ENCODE measurements around the gene PLCL2. TPM values are rescaled to one million over a fixed set of nuclear protein-coding genes. Genes with fewer than 3 reads are reported as not detected.

Gene PLCL2
- total and polyA plus RNA-seq, 2 experiments from 2014 or later = 1.6 to 9.7 TPM

- TF ChIP-seq ETS1 (IDR thresholded peaks at IDR 0.05) = no peak
- peak overlapping the region; percentile 30 for H3K4me2 ChIP-seq
- DNase-seq (ENCODE audit: low spot score) = peak; percentile 26
- no peak overlapping the region for H3K4me3 ChIP-seq
- H3K79me2 ChIP-seq (replicated peaks; ENCODE audit: insufficient read depth) = 0 out of 2 replicates have a peak, but pooled peaks cover 8% of the 10 kb centered on the region
- H3K9me2 ChIP-seq (ENCODE audit: insufficient read depth) = no peaks in the 10 kb centered on the region
- Mint-ChIP-seq H3K36me3 (ENCODE audit: low read depth) (peaks cover 3% of the 10 kb centered on the region; the same call in 2 of the 3 replicates), H3K4me3 (no peak overlapping the region), H3K27ac (peak overlapping the region; percentile 88), H3K4me1 (peaks cover 32% of the 10 kb centered on the region), H3K9me3 (peaks cover 11% of the 10 kb centered on the region; the same call in 1 of the 3 replicates), H3K27me3 (ENCODE audit: insufficient read depth, low read depth, poor library complexity) (peaks cover 2% of the 10 kb centered on the region)
- H3K27ac ChIP-seq (ENCODE audit: low read depth) = no peak overlapping the region
- no peaks in the 10 kb centered on the region for H3K36me3 ChIP-seq (ENCODE audit: insufficient read depth)
- H2AFZ ChIP-seq = no peak overlapping the region
- H3F3A ChIP-seq (replicated peaks; ENCODE audit: low read depth) = no peaks in the 10 kb centered on the region
- peaks cover 39% of the 10 kb centered on the region for H3K4me1 ChIP-seq (ENCODE audit: insufficient read depth)
- H3K27me3 ChIP-seq (ENCODE audit: insufficient read depth) = no peaks in the 10 kb centered on the region
- no peaks in the 10 kb centered on the region for H4K20me1 ChIP-seq (replicated peaks; ENCODE audit: insufficient read depth)
- ATAC-seq = peak; percentile 92
Observed at GRCh38 chr3:16923112-16923511, 38.4 kb downstream of the PLCL2 start.

GRCh38 chr3:16927485-16927884 lies 42.7 kb downstream of the PLCL2 start:
- Histone ChIP-seq H3K79me2 (replicated peaks; ENCODE audit: insufficient read depth) (no peaks in the 10 kb centered on the region), H3K4me2 (no peak overlapping the region), H3K4me1 (ENCODE audit: insufficient read depth) (peaks cover 17% of the 10 kb centered on the region), H3K36me3 (ENCODE audit: insufficient read depth) (no peaks in the 10 kb centered on the region), H3F3A (replicated peaks; ENCODE audit: low read depth) (no peaks in the 10 kb centered on the region), H2AFZ (no peak overlapping the region), H3K9me2 (ENCODE audit: insufficient read depth) (no peaks in the 10 kb centered on the region), H3K4me3 (no peak overlapping the region), H3K27ac (ENCODE audit: low read depth) (no peak overlapping the region), H3K27me3 (ENCODE audit: insufficient read depth) (no peaks in the 10 kb centered on the region), H4K20me1 (replicated peaks; ENCODE audit: insufficient read depth) (no peaks in the 10 kb centered on the region)
- H3K4me1 Mint-ChIP-seq = peaks cover 18% of the 10 kb centered on the region
- no peak for TF ChIP-seq CREB1 (CRISPR knock-in tag; IDR thresholded peaks at IDR 0.05; ENCODE audit: low read depth)
- peak; percentile 42 to 58; a peak in 3 of 4 replicates for TF ChIP-seq CTCF (conservative IDR thresholded peaks at IDR 0.05; ENCODE audit: low read depth in 2 of 2)
- H3K27ac Mint-ChIP-seq = no peak overlapping the region
- peaks cover 2% of the 10 kb centered on the region for H3K27me3 Mint-ChIP-seq (ENCODE audit: insufficient read depth, low read depth, poor library complexity)
- H3K36me3 Mint-ChIP-seq (ENCODE audit: low read depth) = peaks cover 3% of the 10 kb centered on the region; the same call in 2 of the 3 replicates
- peak; percentile 70 for ATAC-seq
- DNase-seq (ENCODE audit: low spot score) = no peak
- peaks cover 11% of the 10 kb centered on the region; the same call in 1 of the 3 replicates for H3K9me3 Mint-ChIP-seq
- H3K4me3 Mint-ChIP-seq = no peak overlapping the region

DNA sequence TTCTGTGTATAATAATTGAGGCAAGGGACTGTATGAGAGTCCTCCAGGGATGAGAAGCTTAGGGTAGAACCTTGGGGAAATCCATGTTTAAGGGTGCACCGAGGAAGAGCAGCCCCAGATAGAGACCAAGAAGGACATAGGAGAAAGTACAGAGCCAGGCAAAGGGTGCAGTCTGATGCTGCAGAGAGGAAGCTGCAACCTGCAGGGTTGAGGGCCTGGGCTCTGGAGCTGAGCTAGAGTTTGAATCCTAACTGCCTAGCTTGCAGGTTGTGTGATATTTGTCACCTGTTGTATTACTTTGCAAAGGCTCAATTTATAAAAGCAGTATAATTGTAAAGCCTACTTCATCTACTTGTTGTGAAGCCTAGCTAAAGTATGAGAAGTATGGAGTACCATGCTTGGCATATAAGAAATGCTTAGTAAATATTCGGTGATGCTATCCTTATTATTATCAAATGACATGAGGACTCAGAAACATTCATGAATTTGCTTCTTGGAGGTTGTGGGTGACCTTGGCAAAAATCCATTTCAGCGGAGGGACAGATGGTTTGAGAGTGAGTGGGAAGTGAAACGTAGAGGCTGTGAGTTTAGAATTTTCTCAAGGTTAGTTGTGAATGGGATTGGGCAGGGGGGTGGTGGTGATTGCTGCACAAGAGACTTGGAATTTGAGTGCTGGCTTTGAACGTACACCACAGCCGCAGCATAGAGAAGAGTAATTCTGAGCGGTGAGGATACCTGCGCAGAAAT lies 43.8 kb downstream of the PLCL2 start:
- Mint-ChIP-seq H3K27me3 (ENCODE audit: insufficient read depth, low read depth, poor library complexity) (no peaks in the 10 kb centered on the region), H3K4me1 (peaks cover 10% of the 10 kb centered on the region), H3K36me3 (ENCODE audit: low read depth) (peaks cover 3% of the 10 kb centered on the region; the same call in 2 of the 3 replicates), H3K4me3 (no peak overlapping the region), H3K9me3 (peaks cover 11% of the 10 kb centered on the region; the same call in 1 of the 3 replicates), H3K27ac (no peak overlapping the region)
- Histone ChIP-seq H2AFZ (no peak overlapping the region), H3K36me3 (ENCODE audit: insufficient read depth) (no peaks in the 10 kb centered on the region), H3F3A (replicated peaks; ENCODE audit: low read depth) (no peaks in the 10 kb centered on the region), H3K79me2 (replicated peaks; ENCODE audit: insufficient read depth) (no peaks in the 10 kb centered on the region), H3K27ac (ENCODE audit: low read depth) (no peak overlapping the region), H3K4me2 (no peak overlapping the region), H4K20me1 (replicated peaks; ENCODE audit: insufficient read depth) (no peaks in the 10 kb centered on the region), H3K4me3 (no peak overlapping the region), H3K9me2 (ENCODE audit: insufficient read depth) (no peaks in the 10 kb centered on the region), H3K27me3 (ENCODE audit: insufficient read depth) (no peaks in the 10 kb centered on the region), H3K4me1 (ENCODE audit: insufficient read depth) (peaks cover 9% of the 10 kb centered on the region)
- DNase-seq (ENCODE audit: low spot score) (no peak), ATAC-seq (no peak)
- TF ChIP-seq ZNF462 (CRISPR knock-in tag; IDR thresholded peaks at IDR 0.05) = no peak
- TF ChIP-seq ZNF114 (CRISPR knock-in tag; IDR thresholded peaks at IDR 0.05) = no peak
- TF ChIP-seq EZH2phosphoT487 (IDR thresholded peaks at IDR 0.05; ENCODE audit: unreplicated experiment) = no peak

All from GM23338 (cell line).